DND-41 (cell line): ENCODE results near the gene TIE1.

ENCODE experiments used
- ATAC-seq: fragments of 200-7000 bp; cut with Tn5 transposase; 3 replicates; pipeline ENCODE4 v1.9.1; 2021; ENCODE audit warnings: low read depth; ENCODE audit not compliant: insufficient read depth
- DNase-seq: peaks from one replicate; pipeline ENCODE4 v3.0.0-alpha.2; 2020
- H2AFZ ChIP-seq: 2 replicates; pipeline ENCODE4 v1.6.0; 2012; ENCODE audit warnings: low read depth, low read length
- H3K27ac ChIP-seq: 2 replicates; pipeline ENCODE4 v1.5.1; 2012; ENCODE audit warnings: low read length, inconsistent platforms
- H3K27me3 ChIP-seq: fragments of 200-600 bp; sonication (generic); 2 replicates; pipeline ENCODE4 v1.6.0; 2012; ENCODE audit warnings: low read length, mild to moderate bottlenecking, inconsistent platforms; ENCODE audit not compliant: insufficient read depth, poor library complexity
- H3K36me3 ChIP-seq: 2 replicates; pipeline ENCODE4 v1.5.1; 2012; ENCODE audit warnings: low read length, inconsistent platforms; ENCODE audit not compliant: insufficient read depth
- H3K4me1 ChIP-seq: 2 replicates; pipeline ENCODE4 v1.5.1; 2012; ENCODE audit warnings: mild to moderate bottlenecking, low read length; ENCODE audit not compliant: insufficient read depth
- H3K4me2 ChIP-seq: 2 replicates; pipeline ENCODE4 v1.6.0; 2012; ENCODE audit warnings: mild to moderate bottlenecking, moderate library complexity, low read length, inconsistent platforms; ENCODE audit not compliant: insufficient read depth
- H3K4me3 ChIP-seq, 2 experiments: fragments of 200-600 bp in 1 of 2; shearing (Covaris generic) in 1 of 2; 2 replicates each; pipeline ENCODE4 v1.5.1; 2012 to 2016; ENCODE audit warnings: inconsistent platforms in 2 of 2, low read length in 2 of 2, mild to moderate bottlenecking in 2 of 2, low read depth in 1 of 2, moderate library complexity in 1 of 2
- H3K79me2 ChIP-seq: 2 replicates; pipeline ENCODE4 v1.6.0; 2012; ENCODE audit warnings: low read length, inconsistent platforms; ENCODE audit not compliant: insufficient read depth
- H3K9ac ChIP-seq: 2 replicates; pipeline ENCODE4 v1.6.0; 2012; ENCODE audit warnings: low read depth, mild to moderate bottlenecking, inconsistent platforms, low read length, moderate library complexity
- H3K9me3 ChIP-seq: 2 replicates; pipeline ENCODE4 v1.5.1; 2012; ENCODE audit warnings: low read length, moderate library complexity, mild to moderate bottlenecking, inconsistent platforms; ENCODE audit not compliant: insufficient read depth, severe bottlenecking
- H4K20me1 ChIP-seq: 2 replicates; pipeline ENCODE4 v1.6.0; 2012; ENCODE audit warnings: low read length; ENCODE audit not compliant: insufficient read depth
- EZH2 ChIP-seq: IDR thresholded peaks from 3 replicates; pipeline ENCODE4 v1.6.1; 2012; ENCODE audit warnings: borderline replicate concordance, low read depth, mild to moderate bottlenecking, moderate library complexity, low read length, inconsistent platforms; ENCODE audit not compliant: severe bottlenecking
- TF ChIP-seq, protein P1 (sequence below): IDR thresholded peaks from 2 replicates; pipeline ENCODE4 v1.5.1; 2012; ENCODE audit warnings: borderline replicate concordance, low read length, moderate library complexity, mild to moderate bottlenecking; ENCODE audit not compliant: poor library complexity, severe bottlenecking; ENCODE audit errors: extremely low read depth

TIE1 gene

DNA sequence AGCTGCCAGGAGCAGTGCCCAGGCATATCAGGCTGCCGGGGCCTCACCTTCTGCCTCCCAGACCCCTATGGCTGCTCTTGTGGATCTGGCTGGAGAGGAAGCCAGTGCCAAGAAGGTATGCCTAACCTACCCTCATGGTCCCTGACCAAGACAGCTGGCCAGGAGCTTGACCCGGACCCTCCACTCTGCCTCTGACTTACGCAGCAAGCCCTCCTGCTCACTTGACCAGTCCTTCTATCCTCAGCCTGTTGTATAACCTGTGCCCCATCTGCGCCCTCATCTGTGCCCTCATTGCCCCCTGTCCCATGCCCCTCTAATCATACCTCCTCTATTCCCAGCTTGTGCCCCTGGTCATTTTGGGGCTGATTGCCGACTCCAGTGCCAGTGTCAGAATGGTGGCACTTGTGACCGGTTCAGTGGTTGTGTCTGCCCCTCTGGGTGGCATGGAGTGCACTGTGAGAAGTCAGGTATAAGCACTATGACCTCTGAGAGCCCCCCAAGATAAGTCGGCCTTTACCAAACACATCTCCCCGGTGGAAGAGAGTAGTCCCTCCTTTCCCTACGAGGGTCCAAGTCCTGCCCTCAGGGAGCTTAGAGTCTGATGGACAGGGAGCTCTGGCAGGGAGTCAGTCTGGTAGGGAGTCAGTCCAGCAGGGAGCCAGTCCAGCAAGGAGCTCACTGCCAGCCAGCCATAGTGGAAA is 6.8 kb downstream of the TIE1 start:
- Histone ChIP-seq H3K27me3 (peaks cover 3% of the 10 kb centered on the region), H2AFZ (no peak overlapping the region)
- no peak for TF ChIP-seq EZH2
- TF ChIP-seq, protein P1, sequence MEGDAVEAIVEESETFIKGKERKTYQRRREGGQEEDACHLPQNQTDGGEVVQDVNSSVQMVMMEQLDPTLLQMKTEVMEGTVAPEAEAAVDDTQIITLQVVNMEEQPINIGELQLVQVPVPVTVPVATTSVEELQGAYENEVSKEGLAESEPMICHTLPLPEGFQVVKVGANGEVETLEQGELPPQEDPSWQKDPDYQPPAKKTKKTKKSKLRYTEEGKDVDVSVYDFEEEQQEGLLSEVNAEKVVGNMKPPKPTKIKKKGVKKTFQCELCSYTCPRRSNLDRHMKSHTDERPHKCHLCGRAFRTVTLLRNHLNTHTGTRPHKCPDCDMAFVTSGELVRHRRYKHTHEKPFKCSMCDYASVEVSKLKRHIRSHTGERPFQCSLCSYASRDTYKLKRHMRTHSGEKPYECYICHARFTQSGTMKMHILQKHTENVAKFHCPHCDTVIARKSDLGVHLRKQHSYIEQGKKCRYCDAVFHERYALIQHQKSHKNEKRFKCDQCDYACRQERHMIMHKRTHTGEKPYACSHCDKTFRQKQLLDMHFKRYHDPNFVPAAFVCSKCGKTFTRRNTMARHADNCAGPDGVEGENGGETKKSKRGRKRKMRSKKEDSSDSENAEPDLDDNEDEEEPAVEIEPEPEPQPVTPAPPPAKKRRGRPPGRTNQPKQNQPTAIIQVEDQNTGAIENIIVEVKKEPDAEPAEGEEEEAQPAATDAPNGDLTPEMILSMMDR, result no peak

DNA sequence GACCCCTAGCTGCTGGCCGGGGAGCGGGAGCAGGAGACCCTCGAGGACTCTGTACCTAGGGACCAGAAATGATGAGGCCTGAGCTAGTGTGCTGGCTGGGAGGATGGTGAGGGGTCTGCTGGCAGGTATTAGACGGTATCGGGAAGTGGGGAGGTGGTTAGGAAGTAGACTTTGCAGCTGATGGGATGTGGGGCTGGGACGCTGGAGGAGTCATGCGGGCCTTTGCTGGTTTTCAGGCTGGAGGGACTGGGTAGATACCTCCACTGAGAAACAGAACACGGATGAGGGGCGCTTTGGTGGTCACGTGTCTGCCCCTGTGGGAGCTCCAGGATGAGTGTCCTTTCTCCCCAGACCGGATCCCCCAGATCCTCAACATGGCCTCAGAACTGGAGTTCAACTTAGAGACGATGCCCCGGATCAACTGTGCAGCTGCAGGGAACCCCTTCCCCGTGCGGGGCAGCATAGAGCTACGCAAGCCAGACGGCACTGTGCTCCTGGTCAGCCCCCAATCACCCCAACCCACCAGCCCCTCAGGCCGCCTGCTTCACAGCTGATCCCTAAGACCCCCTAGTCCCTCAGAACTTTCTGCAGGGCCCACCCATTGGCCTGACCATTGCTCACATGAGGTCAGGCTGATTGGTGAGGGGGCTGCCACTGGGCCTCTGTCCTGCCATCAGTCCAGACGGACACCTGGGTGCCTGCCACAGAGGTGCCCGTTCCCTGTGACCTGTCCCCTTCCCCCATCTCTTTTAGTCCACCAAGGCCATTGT is 8.0 kb downstream of the TIE1 start:
- Histone ChIP-seq H3K4me3 (no peak overlapping the region), H3K27ac (no peak overlapping the region)
- no peak for DNase-seq

More for the DNA sequence above, 6.8 kb downstream of the TIE1 start:
- no peak overlapping the region for H3K4me2 ChIP-seq
- no peak overlapping the region for H3K9ac ChIP-seq
- no peaks in the 10 kb centered on the region for H4K20me1 ChIP-seq
- H3K36me3 ChIP-seq, result no peaks in the 10 kb centered on the region
- ATAC-seq (no peak), DNase-seq (no peak)
- no peaks in the 10 kb centered on the region for H3K9me3 ChIP-seq
- no peaks in the 10 kb centered on the region for H3K4me1 ChIP-seq
- H3K4me3 ChIP-seq, result no peak overlapping the region
- no peaks in the 10 kb centered on the region for H3K79me2 ChIP-seq
- no peak overlapping the region for H3K27ac ChIP-seq

DNA sequence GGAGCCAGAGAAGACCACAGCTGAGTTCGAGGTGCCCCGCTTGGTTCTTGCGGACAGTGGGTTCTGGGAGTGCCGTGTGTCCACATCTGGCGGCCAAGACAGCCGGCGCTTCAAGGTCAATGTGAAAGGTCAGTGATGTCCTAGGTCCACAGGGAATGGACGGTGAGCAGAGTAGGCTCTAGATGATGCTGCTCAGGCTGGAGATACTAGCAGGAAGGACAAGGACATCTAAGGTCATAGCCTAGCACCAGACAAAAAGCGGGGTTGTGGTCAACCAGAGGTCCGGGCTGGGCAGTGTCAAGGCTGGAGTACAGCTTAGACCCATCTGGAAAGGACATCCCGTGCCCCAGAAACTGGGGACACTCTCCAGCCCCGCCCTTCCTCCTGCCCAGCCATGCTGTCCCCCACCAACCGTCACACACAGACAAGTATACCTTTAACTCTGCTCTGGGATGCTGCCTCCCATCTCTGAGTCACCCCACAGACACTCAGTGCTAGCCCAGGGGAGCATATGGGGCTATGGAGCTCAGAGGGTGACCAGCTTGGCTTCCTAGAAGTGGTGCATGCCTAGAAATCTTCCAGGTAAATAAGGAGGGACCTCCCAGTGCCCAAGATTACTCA is 8.7 kb downstream of the TIE1 start:
- H3K4me3 ChIP-seq, result no peak overlapping the region
- no peak overlapping the region for H3K4me2 ChIP-seq
- H3K9me3 ChIP-seq, result no peaks in the 10 kb centered on the region
- H3K4me1 ChIP-seq, result no peaks in the 10 kb centered on the region
- H4K20me1 ChIP-seq, result no peaks in the 10 kb centered on the region
- H3K9ac ChIP-seq, result no peak overlapping the region
- DNase-seq (no peak), ATAC-seq (no peak)
- no peaks in the 10 kb centered on the region for H3K27me3 ChIP-seq
- no peaks in the 10 kb centered on the region for H3K79me2 ChIP-seq
- no peaks in the 10 kb centered on the region for H3K36me3 ChIP-seq
- H2AFZ ChIP-seq, result no peak overlapping the region
- no peak overlapping the region for H3K27ac ChIP-seq
- TF ChIP-seq, protein P1, result no peak
- no peak for TF ChIP-seq EZH2

More for the DNA sequence above, 8.0 kb downstream of the TIE1 start:
- Histone ChIP-seq H3K36me3 (no peaks in the 10 kb centered on the region), H3K4me2 (no peak overlapping the region), H3K9ac (no peak overlapping the region), H3K79me2 (no peaks in the 10 kb centered on the region), H3K9me3 (no peaks in the 10 kb centered on the region), H3K4me1 (no peaks in the 10 kb centered on the region), H2AFZ (no peak overlapping the region), H3K27me3 (no peaks in the 10 kb centered on the region), H4K20me1 (no peaks in the 10 kb centered on the region)
- ATAC-seq, result no peak
- TF ChIP-seq, protein P1, result no peak
